GM23248 (cell line): ENCODE data around the gene HDHD5. TPM values are rescaled to one million over a fixed set of nuclear protein-coding genes. Genes with fewer than 3 reads are reported as not detected.

ENCODE experiments used
- DNase-seq: peaks from one replicate; pipeline ENCODE4 v3.0.0-alpha.2; 2015
- H2AFZ ChIP-seq: fragments of 200-600 bp; sonication (generic); 2 replicates; pipeline ENCODE4 v1.6.1; 2016; ENCODE audit warnings: antibody characterized with exemption
- H3F3A ChIP-seq: fragments of 200-600 bp; sonication (generic); 2 replicates; pipeline ENCODE4 v1.6.1; 2016; ENCODE audit warnings: mild to moderate bottlenecking, antibody characterized with exemption, mixed run types; ENCODE audit not compliant: insufficient read depth
- H3K27ac ChIP-seq: fragments of 200-600 bp; sonication (generic); 2 replicates; pipeline ENCODE4 v1.5.1; 2016; ENCODE audit warnings: mild to moderate bottlenecking
- H3K27me3 ChIP-seq: fragments of 200-600 bp; sonication (generic); replicated peaks from 2 replicates; pipeline ENCODE4 v1.6.1; 2016; ENCODE audit warnings: mild to moderate bottlenecking; ENCODE audit not compliant: insufficient read depth
- H3K36me3 ChIP-seq: fragments of 200-600 bp; sonication (generic); 2 replicates; pipeline ENCODE4 v1.6.1; 2016; ENCODE audit warnings: low read depth, mild to moderate bottlenecking
- H3K4me1 ChIP-seq: fragments of 200-600 bp; sonication (generic); 2 replicates; pipeline ENCODE4 v1.6.1; 2016; ENCODE audit warnings: mild to moderate bottlenecking; ENCODE audit not compliant: insufficient read depth
- H3K4me2 ChIP-seq: fragments of 200-600 bp; sonication (generic); one replicate; pipeline ENCODE4 v1.6.1; 2016; ENCODE audit warnings: mild to moderate bottlenecking; ENCODE audit not compliant: unreplicated experiment
- H3K4me3 ChIP-seq: fragments of 200-600 bp; sonication (generic); 2 replicates; pipeline ENCODE4 v1.5.1; 2016; ENCODE audit warnings: mild to moderate bottlenecking
- H3K79me2 ChIP-seq: fragments of 200-600 bp; sonication (generic); 2 replicates; pipeline ENCODE4 v1.6.1; 2016; ENCODE audit warnings: mild to moderate bottlenecking; ENCODE audit not compliant: insufficient read depth
- H3K9ac ChIP-seq: fragments of 200-600 bp; sonication (generic); 2 replicates; pipeline ENCODE4 v1.6.1; 2016; ENCODE audit warnings: mild to moderate bottlenecking
- H3K9me2 ChIP-seq: fragments of 200-600 bp; sonication (generic); 2 replicates; pipeline ENCODE4 v1.6.1; 2016; ENCODE audit warnings: mixed run types, mild to moderate bottlenecking, moderate library complexity; ENCODE audit not compliant: insufficient read depth
- H3K9me3 ChIP-seq: fragments of 200-600 bp; sonication (generic); one replicate; pipeline ENCODE4 v1.6.1; 2017; ENCODE audit warnings: low read depth
- H4K20me1 ChIP-seq: fragments of 200-600 bp; sonication (generic); 2 replicates; pipeline ENCODE4 v1.6.0; 2016; ENCODE audit not compliant: insufficient read depth
- EZH2 ChIP-seq: fragments of 200-600 bp; sonication (generic); IDR thresholded peaks from 2 replicates; pipeline ENCODE4 v1.6.1; 2018; ENCODE audit warnings: antibody characterized with exemption, mild to moderate bottlenecking; ENCODE audit not compliant: insufficient read depth, poor library complexity, severe bottlenecking
- EZH2phosphoT487 ChIP-seq: fragments of 200-600 bp; sonication (generic); IDR thresholded peaks from 2 replicates; pipeline ENCODE4 v1.6.1; 2018; ENCODE audit warnings: antibody characterized with exemption, moderate library complexity, mild to moderate bottlenecking, low read depth; ENCODE audit not compliant: insufficient read depth
- WGBS, 2 experiments: methylation state at CpG; one replicate each; pipeline ENCODE4 v1.1.6; 2015 to 2017; ENCODE audit warnings: low lambda C conversion rate in 2 of 2, low coverage in 1 of 2; ENCODE audit errors: missing lambda C conversion rate in 2 of 2; 5-methylcytosine and 5-hydroxymethylcytosine counted together
- in situ Hi-C: fragments of 300-500 bp; cut with MboI; formaldehyde crosslinking; loops from 2 replicates; pipeline ENCODE4 v1.15.0; 2020
- polyA plus RNA-seq: library from polyadenylated mRNA; unstranded; fragments of >200 nt; fragmentation: Nextera tagmentation; extraction: Ambion mirVana; gene quantifications from 2 replicates; pipeline ENCODE4 v1.2.1, GENCODE V29; 2016
- total RNA-seq: library from RNA; depleted of rRNA; stranded (reverse); fragments of >200 nt; shearing (Covaris generic); gene quantifications from 2 replicates; pipeline ENCODE4 v1.2.3, GENCODE V29; 2014; rRNA removed

HDHD5 gene
- total and polyA plus RNA-seq, 2 experiments from 2014 or later = 53.2 to 54.5 TPM

- Histone ChIP-seq H3K9ac (no peak overlapping the region), H2AFZ (no peak overlapping the region), H3K4me2 (no peak overlapping the region), H3F3A (no peaks in the 10 kb centered on the region), H3K9me3 (no peaks in the 10 kb centered on the region), H3K4me3 (no peak overlapping the region), H3K27ac (no peak overlapping the region), H3K9me2 (no peaks in the 10 kb centered on the region), H3K36me3 (no peaks in the 10 kb centered on the region), H3K27me3 (no peaks in the 10 kb centered on the region), H3K79me2 (peaks cover 98% of the 10 kb centered on the region), H3K4me1 (no peaks in the 10 kb centered on the region), H4K20me1 (peaks cover 13% of the 10 kb centered on the region)
- in situ Hi-C loops = loop anchor here (10.0 kb wide), 1 partner anchor 63 kb away; the partner anchor contains the start of gene HDHD5
- no peak for DNase-seq
- TF ChIP-seq EZH2 (no peak), EZH2phosphoT487 (no peak)
- WGBS, 2 experiments = 52 to 53% methylated on average over 4 of the region's 4 CpGs
Measured at GRCh38 chr22:17091851-17092250, 67.2 kb downstream of the HDHD5 start.

GRCh38 chr22:17090550-17090949, 68.5 kb downstream of the HDHD5 start:
- Histone ChIP-seq H4K20me1 (peaks cover 13% of the 10 kb centered on the region), H3K4me2 (no peak overlapping the region), H2AFZ (no peak overlapping the region), H3K9me2 (no peaks in the 10 kb centered on the region), H3F3A (no peaks in the 10 kb centered on the region), H3K9ac (no peak overlapping the region), H3K27me3 (no peaks in the 10 kb centered on the region), H3K4me1 (peaks cover 6% of the 10 kb centered on the region; the same call in 1 of the 2 replicates), H3K9me3 (no peaks in the 10 kb centered on the region), H3K79me2 (peaks cover 99% of the 10 kb centered on the region), H3K4me3 (no peak overlapping the region), H3K27ac (no peak overlapping the region), H3K36me3 (no peaks in the 10 kb centered on the region)
- in situ Hi-C loops = loop anchor here (10.0 kb wide), 1 partner anchor 64 kb away; the partner anchor contains the start of gene HDHD5
- TF ChIP-seq EZH2phosphoT487 (no peak), EZH2 (no peak)
- no peak for DNase-seq

Other genes with a start within 250 kb of the HDHD5 start
- not detected in 2 replicates for gene GAB4, start 151.1 kb downstream of the HDHD5 start, total RNA-seq
- gene GAB4, start 151.1 kb downstream of the HDHD5 start, polyA plus RNA-seq = not detected in 2 replicates
- gene IL17RA, start 74.3 kb downstream of the HDHD5 start, total RNA-seq = 18.3 and 31.6 TPM in 2 replicates
- 13.9 and 15.2 TPM in 2 replicates for gene IL17RA, start 74.3 kb downstream of the HDHD5 start, polyA plus RNA-seq
- gene TMEM121B, start 37.9 kb downstream of the HDHD5 start, total RNA-seq = 0.11 TPM in 1 of 2 replicates, not detected in the other
- gene TMEM121B, start 37.9 kb downstream of the HDHD5 start, polyA plus RNA-seq = not detected in 2 replicates
- 2.3 and 4.8 TPM in 2 replicates for gene ADA2, start 60.2 kb upstream of the HDHD5 start, total RNA-seq
- gene ADA2, start 60.2 kb upstream of the HDHD5 start, polyA plus RNA-seq = 4.1 and 4.3 TPM in 2 replicates
- not detected in 2 replicates for gene CECR2, start 210.2 kb upstream of the HDHD5 start, total RNA-seq
- gene CECR2, start 210.2 kb upstream of the HDHD5 start, polyA plus RNA-seq = 0.10 TPM in 1 of 2 replicates, not detected in the other